Measurements from ENCODE around the gene COG5.
"Not testable (repeated sequence)": the region's sequence is repeated elsewhere in the genome, so short reads cannot be mapped to it uniquely, and the experiment has no call there.

The COG5 gene

DNA sequence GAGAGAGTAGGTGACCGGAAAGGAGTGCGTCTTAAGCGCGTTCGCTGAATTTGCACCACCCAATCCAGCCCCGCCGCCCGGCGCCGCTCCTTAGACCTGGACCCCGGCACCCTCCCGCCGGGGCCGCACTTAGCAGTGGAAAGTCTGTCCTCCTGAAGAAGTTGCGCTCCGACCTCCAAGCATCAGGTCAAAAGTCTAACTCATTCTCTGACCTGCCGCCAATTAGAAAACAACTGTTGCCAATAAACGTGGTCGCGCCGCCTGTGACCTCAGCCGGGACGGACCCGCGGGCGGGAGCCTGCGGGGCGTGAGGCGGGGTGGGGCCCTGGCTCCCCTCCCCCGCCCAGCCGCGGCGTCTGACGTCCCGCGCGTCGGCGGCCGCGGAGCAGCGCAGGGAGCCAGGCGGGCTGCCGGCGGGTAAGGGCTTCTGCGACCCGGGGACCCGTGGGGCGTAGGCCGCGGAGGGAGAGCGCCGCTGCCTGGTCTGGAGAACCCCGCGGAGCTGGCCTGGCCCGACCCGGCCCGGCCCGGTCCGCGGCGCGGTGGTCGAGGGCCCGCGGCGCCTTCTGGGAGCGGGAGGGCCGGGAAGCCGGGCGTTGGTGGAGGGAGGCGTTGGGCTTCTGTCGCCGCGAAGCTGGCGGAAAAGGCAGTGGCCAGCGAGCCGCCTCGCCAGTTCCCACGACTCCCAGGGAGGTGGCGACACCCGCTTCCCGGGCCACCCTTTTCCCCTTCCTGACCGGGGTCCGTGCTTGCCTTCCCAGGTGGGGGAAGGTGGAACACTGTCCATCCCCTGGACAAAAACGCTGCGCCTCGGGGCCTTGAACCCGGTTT is 16.4 kb upstream of the COG5 start, which contains the start of gene BCAP29:
Gene BCAP29 (plus strand): TSS at position 362 of the 831 bp plus-strand sequence. CDS start 527 bp downstream, outside the sequence.
- DNase-seq (ENCODE audit: low spot score), result peak; percentile 79

DNA sequence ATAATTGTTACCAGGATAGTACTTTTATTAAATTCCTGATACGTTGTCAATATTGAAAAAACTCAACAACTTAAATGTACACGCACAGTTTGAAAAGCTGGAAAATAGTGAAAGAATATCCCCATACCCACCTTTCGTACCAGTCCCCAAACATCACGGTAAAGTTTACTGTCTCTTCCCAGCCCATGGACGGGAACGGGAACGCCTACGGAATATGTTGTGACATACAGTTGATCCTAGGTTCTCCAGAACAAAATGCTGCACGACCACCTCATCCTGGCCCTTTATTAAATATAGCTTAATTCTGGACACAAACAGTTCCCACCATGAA is 15.8 kb upstream of the COG5 start:
- DNase-seq (ENCODE audit: low spot score), result no peak

DNA sequence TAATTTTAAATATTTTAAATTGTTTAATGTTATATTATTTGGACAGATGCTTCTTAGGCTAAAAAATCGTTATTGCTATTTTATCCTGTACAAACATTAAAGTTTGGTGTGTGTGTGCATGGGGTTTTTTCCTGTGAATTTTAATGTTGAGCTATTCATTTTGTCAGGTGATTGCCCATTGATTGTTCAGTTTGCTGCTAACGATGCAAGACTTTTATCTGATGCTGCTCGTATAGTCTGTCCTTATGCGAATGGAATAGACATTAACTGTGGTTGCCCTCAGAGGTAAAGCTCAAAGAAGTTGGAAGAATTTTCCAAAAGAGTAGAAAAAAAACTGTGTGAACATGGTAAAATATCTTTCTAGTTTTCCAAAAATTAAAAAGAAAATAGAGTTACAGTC is 9.8 kb upstream of the COG5 start:
- no peak for DNase-seq (ENCODE audit: low spot score)

DNA sequence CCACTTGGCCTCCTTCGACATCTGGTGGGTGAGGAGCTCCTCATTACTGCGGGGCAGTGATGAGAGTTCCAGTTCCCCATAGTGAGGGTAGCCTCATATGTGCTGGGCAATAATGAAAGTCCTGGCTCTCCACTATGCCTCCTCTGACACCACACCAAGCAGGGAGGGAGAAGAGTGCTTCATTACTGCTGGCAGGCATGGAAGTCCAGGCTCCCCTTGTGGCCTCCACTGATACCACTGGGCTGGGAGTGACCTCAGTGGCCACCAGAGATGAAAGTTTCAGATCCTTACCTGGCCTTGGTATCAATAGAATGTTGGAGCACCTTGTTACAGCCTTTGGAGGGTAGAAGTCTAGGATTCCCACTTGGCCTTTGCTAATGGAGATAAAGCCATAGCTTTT is 6.6 kb upstream of the COG5 start:
- DNase-seq (ENCODE audit: low spot score), result no peak

DNA sequence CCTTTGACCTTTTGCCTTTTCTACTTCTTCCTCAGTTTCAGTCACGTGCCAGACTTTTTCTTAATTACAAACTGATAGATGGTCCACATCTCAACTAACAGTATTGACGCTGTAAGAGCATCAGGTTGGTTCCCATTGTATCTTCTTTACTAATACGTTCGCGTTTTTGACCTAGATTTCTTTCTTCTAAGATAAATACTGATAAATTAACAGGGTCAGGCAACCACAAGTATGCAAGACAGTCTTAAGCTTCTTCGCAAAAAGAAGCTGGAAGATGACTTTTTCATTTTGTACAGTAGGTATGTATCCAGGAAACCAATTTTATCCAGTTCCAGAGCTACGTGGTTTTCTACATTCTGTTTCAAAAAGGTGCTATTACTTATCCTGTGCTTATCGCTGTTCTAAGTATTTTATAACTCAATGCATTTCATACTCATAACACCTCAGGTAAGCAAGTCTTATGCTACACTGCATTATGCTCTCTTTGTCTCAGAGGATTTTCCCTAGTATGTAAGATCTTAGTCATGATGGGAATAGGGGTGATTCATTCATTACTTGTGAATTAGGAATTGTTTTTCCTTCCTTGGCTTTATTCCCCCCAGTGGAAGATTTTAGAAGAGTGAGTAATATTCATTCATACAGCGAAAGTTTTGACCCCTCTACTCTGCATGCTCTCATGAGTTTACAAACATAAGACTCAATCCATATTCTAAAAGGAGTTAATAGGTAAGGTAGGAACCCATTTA is 1.0 kb upstream of the COG5 start:
- DNase-seq (ENCODE audit: low spot score), result peak; percentile 91

DNA sequence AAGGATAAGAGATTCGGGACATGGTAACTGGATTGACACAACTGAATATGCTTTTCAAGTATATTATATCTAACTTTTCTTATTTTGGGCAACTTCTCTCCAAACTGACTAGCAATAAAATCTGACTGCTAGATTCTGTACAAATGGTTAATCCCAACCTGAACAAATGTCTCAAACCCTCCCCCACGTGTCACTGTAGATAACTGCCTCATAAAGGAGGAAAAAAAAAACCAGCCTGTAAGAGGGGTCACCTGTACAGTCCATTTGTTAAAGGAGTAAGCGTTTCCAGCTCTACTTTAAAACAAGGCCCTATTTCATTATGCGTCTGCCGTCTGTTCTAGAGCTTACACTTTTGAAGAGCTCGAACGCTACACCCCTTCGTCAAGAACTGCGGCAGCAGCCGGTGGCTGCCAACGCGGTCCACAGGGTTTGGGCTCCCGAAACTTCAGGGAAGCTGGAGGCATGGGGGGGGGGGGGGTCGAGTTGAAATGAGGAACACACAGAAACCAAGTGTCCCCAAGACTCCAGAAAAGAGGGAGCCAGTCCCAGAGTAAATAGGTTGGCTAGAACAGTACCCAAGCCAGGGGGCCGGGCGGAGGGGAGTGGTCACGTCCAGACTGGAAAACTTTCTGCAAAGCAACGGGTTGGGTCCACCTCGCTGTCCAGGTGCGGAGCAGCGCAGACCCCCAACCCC is 492 bp downstream of the COG5 start:
- peak; percentile 9 for DNase-seq (ENCODE audit: low spot score)

DNA sequence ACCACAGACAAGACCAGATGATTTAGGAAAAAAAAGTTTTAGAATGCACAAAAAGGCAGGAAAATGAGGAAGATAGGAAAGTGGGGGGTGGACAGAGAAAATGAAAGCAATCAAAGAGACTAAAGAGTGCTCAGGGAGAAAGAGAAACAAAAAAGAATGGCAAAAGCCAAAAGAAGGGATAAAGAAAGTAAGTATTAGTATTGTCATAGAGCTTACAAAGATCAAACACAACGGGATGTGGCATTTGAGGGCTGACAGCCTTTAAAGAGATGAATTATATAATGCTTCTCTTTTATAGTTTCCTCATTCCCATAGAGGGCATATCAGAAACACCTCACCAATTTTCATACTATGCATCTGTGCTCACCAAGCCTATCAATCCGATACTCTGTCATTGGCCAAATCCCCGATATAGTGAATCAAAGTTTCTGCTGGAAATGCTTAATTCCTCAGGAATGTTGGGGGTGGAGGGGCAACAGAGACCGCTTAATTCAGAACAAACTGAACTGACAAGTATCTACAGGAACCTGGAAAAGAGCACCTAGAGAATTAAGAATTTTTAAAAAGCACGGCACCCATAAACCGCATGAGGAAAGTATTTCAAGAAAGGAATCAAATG is 2.7 kb downstream of the COG5 start:
- peak; percentile 37 for DNase-seq (ENCODE audit: low spot score)

DNA sequence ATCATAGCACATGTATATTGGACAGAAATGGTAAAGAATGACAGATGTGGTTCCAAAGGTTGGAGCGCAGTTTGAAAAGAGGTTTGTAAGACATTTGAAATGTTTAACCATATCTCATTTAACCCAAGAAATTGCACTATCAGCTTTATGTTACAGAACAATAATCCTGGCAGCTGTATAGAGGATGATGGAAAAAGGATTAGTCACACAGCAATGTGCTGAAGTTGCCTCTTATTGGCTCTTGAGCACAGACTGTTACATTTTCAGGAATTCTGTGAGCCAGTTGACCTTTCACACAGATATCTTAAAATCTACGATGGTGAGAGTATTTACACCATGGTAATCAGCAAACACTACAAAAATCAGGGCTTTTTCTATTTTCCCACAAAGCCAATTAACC is 3.9 kb downstream of the COG5 start:
- peak; percentile 64 for DNase-seq (ENCODE audit: low spot score)

DNA sequence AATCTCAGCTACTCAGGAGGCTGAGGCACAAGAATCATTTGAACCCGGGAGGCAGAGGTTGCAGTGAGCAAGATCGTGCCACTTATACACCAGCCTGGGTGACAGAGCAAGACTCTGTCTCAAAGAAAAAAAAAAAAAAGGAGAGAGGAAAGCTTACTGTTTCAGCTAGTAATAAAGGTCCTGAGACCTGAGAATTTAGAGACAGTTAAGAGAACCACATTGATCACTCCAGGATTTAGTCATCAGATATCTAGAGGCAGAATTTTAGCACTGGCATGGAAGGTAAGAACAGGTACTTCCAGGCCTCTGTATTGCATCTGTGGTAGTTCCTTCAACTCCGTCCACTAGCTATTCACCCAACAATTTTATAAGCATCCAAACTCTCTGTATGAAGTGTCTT is 7.8 kb downstream of the COG5 start:
- no peak for DNase-seq (ENCODE audit: low spot score)

DNA sequence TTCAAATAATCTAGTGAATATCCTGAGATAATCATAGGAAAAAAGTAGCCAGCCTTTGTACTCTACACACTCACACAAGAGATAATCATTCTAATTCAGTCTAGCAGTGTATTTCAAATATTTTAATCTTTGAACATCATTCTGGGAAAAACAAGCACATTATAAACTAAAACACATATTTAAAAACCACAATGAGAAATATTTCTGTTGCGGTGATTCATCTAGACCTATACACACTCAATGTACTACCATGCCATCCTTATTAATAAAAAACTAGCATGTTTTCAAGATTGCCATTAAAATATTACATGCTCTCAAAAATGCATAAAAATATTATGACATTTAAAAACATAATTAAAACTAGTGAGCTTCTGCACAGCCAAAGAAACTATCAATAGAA is 11.8 kb downstream of the COG5 start:
- DNase-seq (ENCODE audit: low spot score), result no peak

DNA sequence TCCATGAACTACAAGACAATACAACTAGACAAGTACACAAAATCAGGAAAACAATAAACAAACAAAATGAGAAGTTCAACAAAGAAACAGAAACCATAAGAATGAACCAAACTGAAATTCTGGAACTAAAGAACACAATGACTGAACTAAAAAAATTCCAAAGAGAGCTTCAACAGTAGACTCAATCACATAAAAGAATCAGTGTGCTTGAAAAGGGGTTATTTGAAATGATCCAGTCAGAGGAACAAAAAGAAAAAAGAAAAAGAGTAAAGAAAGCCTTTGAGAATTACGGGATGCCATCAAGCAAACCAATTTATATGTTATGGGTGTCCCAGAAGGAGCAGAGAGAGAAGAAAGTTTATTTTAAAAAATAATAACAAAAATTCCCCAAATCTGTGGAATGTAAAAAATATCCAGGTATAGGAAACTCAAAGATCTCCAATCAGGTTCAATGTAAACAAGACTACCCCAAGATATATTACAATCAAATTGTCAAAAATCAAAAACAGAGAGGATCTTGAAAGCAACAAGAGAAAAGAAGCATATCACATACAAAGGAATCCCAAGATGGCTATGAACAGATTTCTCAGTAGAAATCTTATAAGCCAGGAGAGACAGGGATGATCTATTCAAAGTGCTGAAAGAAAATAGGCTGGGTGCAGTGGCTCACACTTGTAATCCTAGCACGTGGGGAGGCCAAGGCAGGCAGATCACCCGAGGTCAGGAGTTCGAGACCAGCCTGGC is 18.7 kb downstream of the COG5 start:
- no peak for DNase-seq (ENCODE audit: low spot score)

DNA sequence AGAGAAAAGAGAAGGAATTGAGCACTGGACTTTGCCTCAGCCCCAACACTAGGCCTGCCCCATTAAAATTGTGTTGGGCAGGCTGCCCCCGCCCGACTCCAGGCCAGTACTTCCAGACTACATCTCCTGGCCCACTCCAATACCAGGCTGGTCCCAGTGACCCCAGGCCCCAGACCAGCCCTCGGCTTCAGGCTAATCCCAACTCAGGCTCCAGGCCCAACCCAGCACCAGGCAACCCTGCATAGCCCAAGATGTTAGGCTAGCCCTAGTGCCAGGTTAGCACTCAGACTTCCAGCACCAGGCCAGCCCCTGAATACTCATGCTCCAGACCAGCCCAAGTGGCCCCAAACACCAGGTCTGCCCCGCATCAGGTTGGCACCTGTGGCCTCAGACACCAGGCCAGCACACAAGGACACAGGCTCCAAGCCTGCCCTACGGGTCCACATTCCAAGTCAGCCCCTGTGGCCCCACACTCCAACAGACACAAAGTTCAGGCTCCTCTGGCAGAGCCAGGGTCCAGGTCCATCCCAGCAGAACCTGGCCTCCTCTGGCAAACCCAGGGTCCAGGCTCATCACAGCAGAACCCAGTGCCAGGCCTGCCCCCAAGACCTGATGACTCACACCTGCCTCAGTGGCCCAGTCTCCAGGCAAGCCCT is 20.3 kb downstream of the COG5 start:
- no peak for DNase-seq (ENCODE audit: low spot score)

DNA sequence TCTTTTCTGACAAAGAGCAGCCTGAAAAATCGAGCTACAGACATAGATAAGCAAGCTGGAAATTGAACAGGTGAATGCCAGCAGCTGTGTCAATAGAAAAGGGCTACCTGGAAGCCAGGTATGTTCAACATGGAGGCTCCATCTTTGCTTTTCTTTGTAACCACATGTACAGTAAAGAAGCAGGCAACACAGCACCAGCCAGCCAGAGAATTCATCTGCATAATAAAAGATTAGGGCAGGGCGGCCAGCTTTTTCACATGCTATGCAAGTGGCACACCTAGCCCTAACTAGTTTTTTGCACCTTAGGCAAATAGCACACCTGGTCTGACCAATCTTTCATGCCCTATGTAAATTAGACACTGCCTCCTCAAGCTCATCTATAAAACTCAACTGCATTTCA is 25.7 kb downstream of the COG5 start:
- DNase-seq (ENCODE audit: low spot score), result no peak

DNA sequence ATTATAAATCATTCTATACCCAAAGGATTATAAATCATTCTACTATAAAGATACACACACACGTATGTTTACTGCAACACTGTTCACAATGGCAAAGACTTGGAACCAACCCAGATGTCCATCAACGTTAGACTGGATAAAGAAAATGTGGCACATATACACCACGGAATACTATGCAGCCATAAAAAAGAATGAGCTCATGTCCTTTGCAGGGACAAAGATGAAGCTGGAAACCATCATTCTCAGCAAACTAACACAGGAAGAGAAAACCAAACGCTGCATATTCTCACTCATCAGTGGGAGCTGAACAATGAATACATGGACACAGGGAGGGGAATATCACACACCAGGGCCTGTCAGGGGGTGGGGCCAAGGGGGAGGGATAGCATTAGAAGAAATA is 26.5 kb downstream of the COG5 start:
- DNase-seq (ENCODE audit: low spot score), result not testable (repeated sequence)

DNA sequence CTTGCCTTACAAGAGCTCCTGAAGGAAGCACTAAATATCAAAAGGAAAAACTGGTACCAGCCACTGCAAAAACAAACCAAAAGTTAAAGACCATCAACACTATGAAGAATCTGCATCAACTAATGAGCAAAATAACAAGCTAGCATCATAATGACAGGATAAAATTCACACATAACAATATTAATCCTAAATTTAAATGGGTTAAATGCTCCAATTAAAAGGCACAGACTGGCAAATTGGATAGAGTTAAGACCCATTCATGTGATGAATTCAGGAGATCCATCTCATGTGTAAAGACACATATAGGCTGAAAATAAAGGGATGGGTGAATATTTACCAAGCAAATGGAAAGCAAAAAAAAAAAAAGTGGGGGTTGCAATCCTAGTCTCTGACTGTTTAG is 29.6 kb downstream of the COG5 start:
- DNase-seq (ENCODE audit: low spot score), result no peak

DNA sequence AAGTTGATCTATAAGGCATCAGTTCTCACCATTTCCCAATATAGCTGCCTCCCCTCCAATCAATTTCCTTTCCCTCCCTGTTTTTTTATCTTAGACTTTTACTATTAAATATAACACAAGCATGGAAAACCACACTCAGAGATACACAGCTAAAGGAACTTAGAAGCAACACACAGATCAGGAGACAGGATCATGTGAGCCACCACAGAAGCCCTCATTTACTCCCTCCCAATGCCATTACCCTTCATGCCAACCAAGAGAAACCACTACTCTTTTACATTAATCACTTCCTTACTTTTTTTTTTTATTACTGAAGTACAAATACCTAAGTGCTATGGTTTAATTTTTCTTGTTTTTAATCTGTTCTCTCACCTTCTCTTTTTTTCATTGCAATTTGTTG is 33.0 kb downstream of the COG5 start:
- no peak for DNase-seq (ENCODE audit: low spot score)

DNA sequence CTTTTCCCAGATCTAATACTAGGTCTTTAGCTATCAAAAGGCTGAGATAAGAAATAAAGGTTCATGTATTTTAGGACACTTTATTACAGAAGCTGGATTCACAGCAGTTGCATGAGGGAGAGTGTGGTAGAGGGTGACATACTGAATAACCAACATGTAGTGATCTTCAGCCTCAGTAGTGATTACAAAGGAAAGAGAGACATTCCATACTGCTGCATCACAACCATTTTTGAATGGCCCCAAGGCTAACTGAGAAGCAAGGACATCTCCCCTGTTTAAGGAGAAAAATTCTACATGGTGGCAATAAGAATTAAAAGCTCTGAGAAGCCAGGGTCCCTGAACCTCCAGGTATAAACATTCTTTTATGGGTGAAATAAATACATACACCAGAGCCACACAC is 35.3 kb downstream of the COG5 start:
- peak; percentile 66 for DNase-seq (ENCODE audit: low spot score)

DNA sequence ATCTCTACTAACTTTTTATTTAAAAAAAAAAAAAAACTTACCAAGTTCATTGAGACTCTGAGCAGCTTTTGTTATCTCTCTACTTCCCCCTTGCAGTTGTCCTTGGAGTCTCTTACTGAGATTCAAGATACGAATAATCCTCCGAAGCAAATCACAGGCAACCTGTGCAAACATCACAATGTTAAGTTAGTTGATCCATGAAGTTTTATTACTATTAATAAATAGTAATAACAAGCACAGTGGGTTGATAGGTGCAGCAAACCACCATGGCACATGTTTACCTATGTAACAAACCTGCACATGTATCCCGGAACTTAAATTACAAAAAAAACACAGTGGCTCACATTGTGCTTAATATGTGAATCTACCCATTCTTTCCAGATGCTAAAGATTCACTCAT is 36.5 kb downstream of the COG5 start:
- no peak for DNase-seq (ENCODE audit: low spot score)

DNA sequence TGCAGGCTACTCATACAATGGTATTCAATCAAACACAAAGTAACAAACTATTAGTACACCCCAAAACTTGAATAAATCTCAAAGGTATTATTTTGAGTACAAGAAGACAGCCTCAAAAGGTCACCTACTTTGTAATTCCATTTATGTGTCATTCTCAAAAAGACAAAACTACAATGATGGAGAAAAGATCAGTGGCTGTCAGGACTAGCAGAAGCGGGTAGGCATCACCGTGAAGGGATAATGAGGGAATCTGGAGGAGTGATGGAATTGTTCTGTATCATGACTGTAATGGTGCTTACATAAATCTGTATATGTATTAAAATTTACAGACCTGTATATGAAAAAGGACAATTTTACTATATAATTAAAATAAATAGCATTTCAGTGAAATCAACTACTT is 37.0 kb downstream of the COG5 start:
- DNase-seq (ENCODE audit: low spot score), result no peak

DNA sequence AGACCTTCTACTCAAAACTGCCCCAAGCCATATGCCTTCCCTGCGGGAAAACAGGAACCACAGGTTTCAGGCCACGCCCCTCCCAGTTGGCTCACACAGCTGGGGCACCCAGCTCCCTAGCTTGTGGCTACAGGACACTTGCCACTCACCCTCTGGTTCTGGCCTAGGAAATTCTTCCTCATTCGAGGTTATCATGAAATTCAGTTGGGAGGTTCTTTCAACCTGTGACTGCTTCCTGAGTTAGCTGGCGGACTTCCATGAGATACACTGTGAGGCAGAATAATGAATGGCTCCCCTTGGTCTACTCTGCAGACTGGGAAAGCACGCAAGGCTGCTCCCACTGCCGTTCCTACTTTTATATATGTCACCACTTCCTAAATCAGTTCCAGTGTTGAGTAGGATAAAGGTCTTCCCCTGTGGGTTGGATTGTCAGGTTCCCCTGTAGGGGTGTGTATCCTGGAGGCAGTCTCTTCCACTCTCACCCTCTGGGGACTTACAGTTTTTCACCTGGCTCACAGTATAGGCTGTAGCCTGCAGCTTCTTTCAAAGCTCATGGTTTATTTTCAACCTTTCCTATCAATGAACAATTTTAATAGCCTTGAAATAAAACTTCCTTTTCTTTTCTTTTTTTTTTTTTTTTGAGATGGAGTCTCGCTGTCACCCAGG is 56.9 kb downstream of the COG5 start:
- DNase-seq (ENCODE audit: low spot score), result peak; percentile 79
